Activated CD4-positive, alpha-beta T cell treated with anti-CD3 and anti-CD28 coated beads, Interleukin-2, amount 10 ng/mL, durations not matched to agents 24 days and 14 days (primary cell): ENCODE measurements around the gene HNRNPA3. TPM values are rescaled to one million over a fixed set of nuclear protein-coding genes. Genes with fewer than 3 reads are reported as not detected.

ENCODE experiments used
- DNase-seq: peaks from one replicate; pipeline ENCODE4 v3.0.0; 2022
- H3K27ac Mint-ChIP-seq: one replicate; pipeline ENCODE4 v1.8.0; 2022; ENCODE audit warnings: mild to moderate bottlenecking, mixed read lengths
- H3K27me3 Mint-ChIP-seq: one replicate; pipeline ENCODE4 v1.8.0; 2022; ENCODE audit warnings: mixed read lengths
- H3K36me3 Mint-ChIP-seq: one replicate; pipeline ENCODE4 v1.8.0; 2022; ENCODE audit warnings: low read depth, mild to moderate bottlenecking, mixed read lengths
- H3K4me1 Mint-ChIP-seq: one replicate; pipeline ENCODE4 v1.8.0; 2021; ENCODE audit warnings: mixed read lengths
- H3K4me3 Mint-ChIP-seq: one replicate; pipeline ENCODE4 v1.8.0; 2022; ENCODE audit warnings: mild to moderate bottlenecking, moderate library complexity, mixed read lengths
- H3K9me3 Mint-ChIP-seq: one replicate; pipeline ENCODE4 v1.8.0; 2021; ENCODE audit warnings: mixed read lengths
- intact Hi-C: fragments of 100-400 bp; cut with micrococcal nuclease; formaldehyde crosslinking; loops from one replicate; pipeline ENCODE4 v1.15.1; 2023
- total RNA-seq: library from RNA; stranded (reverse); gene quantifications from 2 replicates; pipeline ENCODE4 v1.2.3, GENCODE V29; 2022

The HNRNPA3 gene
- total RNA-seq = 333 and 336 TPM in 2 replicates

DNA sequence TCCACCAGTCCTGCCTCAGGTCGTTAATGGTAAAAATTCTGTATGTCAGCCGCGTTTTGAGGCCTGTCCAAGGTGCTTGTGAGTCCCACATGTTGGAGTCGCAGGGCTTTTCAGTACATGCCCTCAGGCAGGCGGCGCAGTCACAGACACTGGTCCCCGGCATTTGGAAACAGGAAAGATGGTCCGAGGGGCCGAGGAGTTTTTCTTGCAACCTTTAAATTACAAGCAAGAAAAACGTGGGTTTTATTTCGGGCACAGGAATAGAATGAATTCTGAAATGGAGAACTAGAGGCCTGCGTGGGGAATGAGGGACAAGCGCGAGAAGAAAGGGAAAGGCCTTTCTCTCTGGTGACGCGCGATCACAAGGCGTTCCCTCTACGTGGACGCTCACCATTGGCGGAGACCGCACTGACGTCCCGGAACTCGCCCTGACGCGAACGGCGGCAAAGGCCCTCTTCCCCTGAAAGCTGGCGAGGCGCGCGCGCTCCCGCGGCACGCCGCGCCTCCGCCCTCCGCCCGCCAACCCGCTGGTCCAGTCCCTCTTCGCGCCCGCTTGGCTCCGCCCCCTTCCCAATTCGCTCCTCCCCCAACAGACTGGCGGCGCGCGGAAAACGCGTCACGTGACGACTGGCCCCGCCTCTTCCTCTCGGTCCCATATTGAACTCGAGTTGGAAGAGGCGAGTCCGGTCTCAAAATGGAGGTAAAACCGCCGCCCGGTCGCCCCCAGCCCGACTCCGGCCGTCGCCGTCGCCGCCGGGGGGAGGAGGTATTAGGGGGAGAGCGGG, at the start of gene HNRNPA3:
TSS of gene HNRNPA3 (plus strand) at position 689 of the 785 bp plus-strand sequence. CDS start at position 695, 6 bp downstream.
- no peaks in the 10 kb centered on the region for H3K9me3 Mint-ChIP-seq
- peaks cover 52% of the 10 kb centered on the region for H3K36me3 Mint-ChIP-seq
- peaks cover 40% of the 10 kb centered on the region for H3K4me1 Mint-ChIP-seq
- peak; percentile 100 for DNase-seq
- peak within 1 kb of the TSS; percentile 98 for H3K27ac Mint-ChIP-seq
- H3K27me3 Mint-ChIP-seq = no peaks in the 10 kb centered on the region
- intact Hi-C loops = loop anchor here (1.0 to 5.0 kb wide), 10 partner anchors 29 to 1239 kb away; partner anchors contain the start of genes AGPS, LNPK, PJVK and PRKRA
- peak within 1 kb of the TSS; percentile 94 for H3K4me3 Mint-ChIP-seq

DNA sequence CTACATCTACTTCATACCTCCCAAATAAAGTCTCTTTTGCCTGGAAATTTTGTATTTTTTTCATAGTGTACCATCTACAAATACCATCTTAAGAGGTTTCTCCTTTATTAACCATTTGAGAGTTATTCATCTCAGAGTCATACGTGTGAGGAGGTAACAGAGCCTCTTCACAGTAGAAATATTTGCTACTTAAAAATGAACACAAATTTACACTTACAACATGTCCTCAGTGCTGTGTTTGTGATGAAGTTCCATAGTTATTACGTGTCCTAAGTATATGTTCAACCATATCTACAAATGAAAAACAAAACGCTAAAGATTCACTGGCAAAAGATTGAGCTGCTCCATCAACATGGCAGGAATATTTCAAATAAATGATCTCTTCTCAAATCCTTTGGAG, 48.5 kb upstream of the HNRNPA3 start:
- Mint-ChIP-seq H3K27me3 (peaks cover 12% of the 10 kb centered on the region), H3K4me3 (no peak overlapping the region), H3K9me3 (no peaks in the 10 kb centered on the region), H3K27ac (no peak overlapping the region), H3K36me3 (no peaks in the 10 kb centered on the region), H3K4me1 (peaks cover 22% of the 10 kb centered on the region)
- intact Hi-C loops = loop anchor here (1.0 to 10.0 kb wide), 4 partner anchors 168 to 1037 kb away; partner anchors contain the start of gene HOXD8
- DNase-seq = no peak

- Mint-ChIP-seq H3K36me3 (no peaks in the 10 kb centered on the region), H3K4me1 (peaks cover 27% of the 10 kb centered on the region), H3K27me3 (peaks cover 11% of the 10 kb centered on the region), H3K9me3 (no peaks in the 10 kb centered on the region), H3K27ac (no peak overlapping the region), H3K4me3 (no peak overlapping the region)
- intact Hi-C loops = loop anchor here (1.0 to 10.0 kb wide), 7 partner anchors 132 to 1037 kb away; partner anchors contain the start of gene HOXD8
- peak; percentile 94 for DNase-seq
Measured at GRCh38 chr2:177164584-177165052, 48.0 kb upstream of the HNRNPA3 start.

GRCh38 chr2:177165061-177165583, 47.5 kb upstream of the HNRNPA3 start:
- Mint-ChIP-seq H3K9me3 (no peaks in the 10 kb centered on the region), H3K4me3 (no peak overlapping the region), H3K27ac (no peak overlapping the region), H3K27me3 (peaks cover 11% of the 10 kb centered on the region), H3K36me3 (no peaks in the 10 kb centered on the region), H3K4me1 (peaks cover 32% of the 10 kb centered on the region)
- DNase-seq = peak; percentile 66
- intact Hi-C loops = loop anchor here (1.0 to 10.0 kb wide), 4 partner anchors 131 to 600 kb away; a partner anchor contains a TSS

DNA sequence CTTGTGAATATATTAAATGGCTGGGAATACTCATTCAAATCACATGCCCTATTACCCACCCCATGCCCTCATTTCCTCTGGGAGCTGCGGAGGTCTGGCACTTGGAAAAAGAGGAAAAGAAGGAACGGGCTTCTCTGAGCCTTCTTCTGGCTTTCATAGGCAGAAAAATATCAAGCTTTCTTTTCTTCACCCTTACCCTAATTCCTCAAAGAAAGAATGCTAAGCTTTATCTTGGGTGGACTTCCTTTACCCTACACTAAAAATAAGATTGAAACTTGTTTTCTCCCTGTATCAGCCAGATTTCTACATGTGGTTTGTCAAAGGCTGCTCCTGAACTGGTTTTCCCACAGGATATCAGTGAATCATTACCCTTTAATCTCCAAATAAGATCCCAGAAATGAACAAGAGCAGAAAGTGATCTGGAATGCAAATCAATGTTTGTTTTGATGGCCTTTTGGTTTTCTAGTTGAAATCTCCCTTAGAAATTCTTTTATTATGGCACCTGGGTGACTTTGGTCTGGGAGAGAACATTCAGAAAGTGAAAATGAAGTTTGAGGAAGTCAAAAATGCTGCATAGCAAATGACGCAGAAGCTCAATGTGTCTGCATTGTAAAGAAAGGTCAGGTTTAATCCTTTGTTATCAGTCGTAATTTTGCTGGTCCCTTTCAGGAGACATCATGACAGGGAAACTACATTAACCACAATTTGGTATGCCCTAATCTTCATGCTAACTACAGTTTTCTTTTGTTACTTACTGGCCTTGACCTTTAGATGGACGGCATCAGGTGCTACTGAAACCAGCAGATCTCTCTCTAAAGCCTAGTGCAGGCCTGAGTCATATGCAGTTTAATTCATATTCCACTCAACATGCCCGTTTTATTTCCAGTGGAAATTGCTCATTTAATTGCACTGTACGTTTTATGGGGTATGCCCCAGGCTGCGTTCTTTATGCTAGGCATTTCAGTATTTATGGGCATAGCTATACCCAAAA, 46.6 kb upstream of the HNRNPA3 start:
- peak overlapping the region; percentile 70 for H3K27ac Mint-ChIP-seq
- no peaks in the 10 kb centered on the region for H3K9me3 Mint-ChIP-seq
- peak; percentile 71 for DNase-seq
- peaks cover 34% of the 10 kb centered on the region for H3K4me1 Mint-ChIP-seq
- no peaks in the 10 kb centered on the region for H3K36me3 Mint-ChIP-seq
- peak overlapping the region; percentile 61 for H3K4me3 Mint-ChIP-seq
- peaks cover 7% of the 10 kb centered on the region for H3K27me3 Mint-ChIP-seq
- intact Hi-C loops = loop anchor here (1.0 to 10.0 kb wide), 6 partner anchors 46 to 599 kb away; partner anchors contain the start of gene HNRNPA3

DNA sequence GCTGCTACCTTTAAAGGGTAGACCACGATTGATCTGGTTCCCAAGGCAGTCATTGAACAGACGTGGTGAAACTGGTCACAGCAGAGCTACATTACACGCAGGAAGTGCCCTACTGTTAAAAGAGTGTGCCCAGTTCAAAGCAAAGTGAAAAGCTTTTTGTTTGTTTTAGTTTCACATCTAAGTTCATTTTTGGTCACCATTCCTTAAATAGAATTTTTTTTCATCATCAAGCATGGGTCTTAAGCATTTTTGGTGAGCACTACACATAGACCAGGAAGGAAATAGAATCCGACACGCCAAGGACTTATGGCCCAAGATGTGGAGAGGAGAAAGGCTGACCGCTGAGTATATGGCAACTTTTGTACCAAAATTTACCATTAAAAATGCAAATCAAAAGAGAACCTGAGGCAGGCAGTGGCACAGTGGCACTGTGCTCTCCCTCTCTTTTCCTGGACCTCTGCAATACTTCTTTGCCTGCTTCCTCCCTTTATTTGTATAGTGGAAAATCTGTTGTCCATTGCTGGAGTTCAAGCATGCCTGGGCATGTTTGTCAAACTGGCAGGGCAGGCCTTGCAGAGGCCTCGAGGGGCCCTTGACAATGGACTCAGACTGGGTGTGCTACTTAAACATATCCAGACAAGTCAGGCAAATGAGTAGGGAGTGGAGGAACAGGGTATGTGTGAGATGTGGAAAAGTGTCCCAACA, 42.6 kb upstream of the HNRNPA3 start:
- Mint-ChIP-seq H3K9me3 (no peaks in the 10 kb centered on the region), H3K4me1 (peaks cover 34% of the 10 kb centered on the region), H3K27me3 (peaks cover 8% of the 10 kb centered on the region), H3K27ac (peak overlapping the region; percentile 45), H3K4me3 (no peak overlapping the region), H3K36me3 (no peaks in the 10 kb centered on the region)
- DNase-seq = peak; percentile 72
- intact Hi-C loops = loop anchor here (5.0 to 10.0 kb wide), 2 partner anchors 447 to 595 kb away; a partner anchor contains a TSS

DNA sequence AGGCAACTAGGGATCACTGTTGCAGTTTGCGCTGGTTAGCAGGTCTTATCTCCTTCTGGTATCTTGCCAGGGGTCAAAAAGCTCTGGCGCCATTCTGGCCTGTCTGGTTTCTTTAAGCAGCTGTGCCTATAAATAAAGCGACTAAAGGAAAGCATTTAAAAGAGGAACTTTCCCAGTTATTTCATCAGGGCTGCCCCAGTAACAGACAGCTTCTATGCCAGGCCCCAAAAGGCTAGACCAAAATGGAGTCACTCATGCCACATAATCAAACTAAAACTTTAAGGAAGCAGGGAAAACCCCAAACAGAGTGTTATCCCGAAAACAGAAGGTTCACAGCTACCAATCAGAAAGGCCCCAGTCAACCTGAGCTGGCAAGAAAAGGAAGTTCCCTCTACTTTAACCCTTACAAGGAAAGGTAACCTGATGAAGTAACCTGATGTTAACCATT, 41.2 kb upstream of the HNRNPA3 start:
- Mint-ChIP-seq H3K27ac (no peak overlapping the region), H3K4me3 (no peak overlapping the region), H3K9me3 (no peaks in the 10 kb centered on the region), H3K36me3 (no peaks in the 10 kb centered on the region), H3K27me3 (peaks cover 13% of the 10 kb centered on the region), H3K4me1 (peaks cover 27% of the 10 kb centered on the region)
- DNase-seq = no peak
- intact Hi-C loops = no loop called here

GRCh38 chr2:177172034-177172880, 40.3 kb upstream of the HNRNPA3 start:
- intact Hi-C loops = no loop called here
- Mint-ChIP-seq H3K9me3 (no peaks in the 10 kb centered on the region), H3K27ac (no peak overlapping the region), H3K36me3 (no peaks in the 10 kb centered on the region), H3K4me3 (no peak overlapping the region), H3K4me1 (peaks cover 23% of the 10 kb centered on the region), H3K27me3 (peaks cover 13% of the 10 kb centered on the region)
- no peak for DNase-seq

- Mint-ChIP-seq H3K4me3 (no peak overlapping the region), H3K4me1 (peaks cover 8% of the 10 kb centered on the region), H3K27me3 (peaks cover 18% of the 10 kb centered on the region), H3K36me3 (no peaks in the 10 kb centered on the region), H3K9me3 (no peaks in the 10 kb centered on the region), H3K27ac (no peak overlapping the region)
- intact Hi-C loops = no loop called here
- DNase-seq = no peak
Measured at GRCh38 chr2:177174486-177174885, 38.1 kb upstream of the HNRNPA3 start.

GRCh38 chr2:177175917-177176668, 36.5 kb upstream of the HNRNPA3 start:
- Mint-ChIP-seq H3K4me3 (no peak overlapping the region), H3K9me3 (no peaks in the 10 kb centered on the region), H3K27me3 (peaks cover 22% of the 10 kb centered on the region), H3K27ac (no peak overlapping the region), H3K36me3 (no peaks in the 10 kb centered on the region), H3K4me1 (no peaks in the 10 kb centered on the region)
- no peak for DNase-seq
- intact Hi-C loops = no loop called here

DNA sequence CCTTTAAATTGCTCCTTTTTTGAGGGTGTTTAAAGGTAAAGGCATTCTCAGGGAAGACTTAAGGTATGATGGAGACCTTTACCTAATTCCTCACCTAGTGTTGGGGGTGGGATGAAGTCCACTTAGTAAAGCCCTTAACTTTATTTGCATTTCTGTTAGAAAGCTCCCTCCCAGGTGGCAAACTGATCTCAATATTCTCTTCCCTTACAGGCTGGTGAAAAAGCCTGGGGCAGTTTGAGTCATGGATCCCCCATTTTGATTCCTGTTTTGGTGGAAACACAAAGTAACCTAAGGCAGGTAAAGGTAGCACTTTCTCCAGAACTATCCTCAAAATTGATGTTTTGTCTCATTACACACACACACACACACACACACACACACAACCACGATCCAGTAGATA, 33.8 kb upstream of the HNRNPA3 start:
- H3K27me3 Mint-ChIP-seq = peaks cover 36% of the 10 kb centered on the region
- H3K4me1 Mint-ChIP-seq = peaks cover 2% of the 10 kb centered on the region
- DNase-seq = no peak
- H3K9me3 Mint-ChIP-seq = no peaks in the 10 kb centered on the region
- intact Hi-C loops = no loop called here
- no peak overlapping the region for H3K27ac Mint-ChIP-seq
- H3K4me3 Mint-ChIP-seq = no peak overlapping the region
- H3K36me3 Mint-ChIP-seq = no peaks in the 10 kb centered on the region

DNA sequence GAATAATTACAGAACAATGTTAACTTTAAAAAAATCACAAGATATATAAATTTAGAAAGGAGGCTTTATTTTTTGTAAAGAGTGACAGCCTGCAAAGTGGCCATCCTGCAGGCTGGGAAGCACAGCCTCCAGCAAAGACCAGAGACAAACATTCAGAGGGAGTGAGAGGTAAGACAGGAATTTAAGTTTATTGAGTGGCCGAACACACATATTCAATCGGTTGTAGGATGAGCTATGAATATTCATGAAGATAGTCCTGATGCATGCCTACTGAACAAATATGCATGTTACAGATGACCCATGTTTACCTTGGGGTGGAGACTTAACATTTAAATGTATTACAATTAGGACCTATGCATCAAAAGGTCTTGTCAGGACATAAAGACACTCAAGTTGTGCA, 33.4 kb upstream of the HNRNPA3 start:
- Mint-ChIP-seq H3K4me1 (peaks cover 2% of the 10 kb centered on the region), H3K9me3 (no peaks in the 10 kb centered on the region), H3K36me3 (no peaks in the 10 kb centered on the region), H3K27me3 (peaks cover 36% of the 10 kb centered on the region), H3K4me3 (no peak overlapping the region), H3K27ac (no peak overlapping the region)
- DNase-seq = no peak
- intact Hi-C loops = no loop called here
